Measurements from ENCODE around the gene FAM171A1.

Gene FAM171A1

GRCh38 chr10:15176269-15176668, 194.8 kb downstream of the FAM171A1 start:
- no peaks in the 10 kb centered on the region for H3K36me3 ChIP-seq (ENCODE audit: control insufficient read depth, insufficient read depth, low read length)
- H3K4me1 ChIP-seq (ENCODE audit: control insufficient read depth, insufficient read depth, low read length), result no peaks in the 10 kb centered on the region
- H3K4me3 ChIP-seq (ENCODE audit: low read length), result no peak overlapping the region

DNA sequence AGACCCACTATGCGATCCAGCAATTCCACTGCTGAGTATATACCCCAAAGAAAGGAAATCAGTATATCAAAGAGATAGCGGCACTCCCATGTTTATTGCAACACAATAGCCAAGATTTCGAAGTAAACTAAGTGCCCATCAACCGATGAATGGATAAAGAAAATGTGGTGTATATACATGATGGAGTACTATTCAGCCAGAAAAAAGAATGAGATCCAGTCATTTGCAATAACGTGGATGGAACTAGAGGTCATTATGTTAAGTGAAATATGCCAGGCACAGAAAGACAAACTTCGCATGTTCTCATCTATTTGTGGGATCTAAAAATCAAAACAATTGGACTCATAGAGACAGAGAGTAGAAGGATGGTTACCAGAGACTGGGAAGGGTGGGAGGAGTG, 195.5 kb downstream of the FAM171A1 start:
- H3K27me3 ChIP-seq (ENCODE audit: control insufficient read depth, insufficient read depth, low read length), result no peaks in the 10 kb centered on the region
- H3K4me3 ChIP-seq (ENCODE audit: low read length), result no peak overlapping the region
- no peak overlapping the region for H3K9ac ChIP-seq (ENCODE audit: low read length)

More at GRCh38 chr10:15176269-15176668, 194.8 kb downstream of the FAM171A1 start:
- no peaks in the 10 kb centered on the region for H3K9me3 ChIP-seq (ENCODE audit: control insufficient read depth, low read length)
- H3K9ac ChIP-seq (ENCODE audit: low read length), result no peak overlapping the region
- no peaks in the 10 kb centered on the region for H3K27me3 ChIP-seq (ENCODE audit: control insufficient read depth, insufficient read depth, low read length)

GRCh38 chr10:15172306-15172840, 198.7 kb downstream of the FAM171A1 start:
- H3K9me3 ChIP-seq (ENCODE audit: control insufficient read depth, low read length), result no peaks in the 10 kb centered on the region
- H3K9ac ChIP-seq (ENCODE audit: low read length), result no peak overlapping the region
- peaks cover 7% of the 10 kb centered on the region for H3K4me1 ChIP-seq (ENCODE audit: control insufficient read depth, insufficient read depth, low read length)
- H3K4me3 ChIP-seq (ENCODE audit: low read length), result no peak overlapping the region
- no peaks in the 10 kb centered on the region for H3K36me3 ChIP-seq (ENCODE audit: control insufficient read depth, insufficient read depth, low read length)
- H3K27me3 ChIP-seq (ENCODE audit: control insufficient read depth, insufficient read depth, low read length), result no peaks in the 10 kb centered on the region

More for the DNA sequence above, 195.5 kb downstream of the FAM171A1 start:
- Histone ChIP-seq H3K9me3 (ENCODE audit: control insufficient read depth, low read length) (no peaks in the 10 kb centered on the region), H3K36me3 (ENCODE audit: control insufficient read depth, insufficient read depth, low read length) (no peaks in the 10 kb centered on the region), H3K4me1 (ENCODE audit: control insufficient read depth, insufficient read depth, low read length) (no peaks in the 10 kb centered on the region)

GRCh38 chr10:15169555-15170401, 201.3 kb downstream of the FAM171A1 start:
- no peaks in the 10 kb centered on the region for H3K27me3 ChIP-seq (ENCODE audit: control insufficient read depth, insufficient read depth, low read length)
- no peaks in the 10 kb centered on the region for H3K36me3 ChIP-seq (ENCODE audit: control insufficient read depth, insufficient read depth, low read length)
- H3K9ac ChIP-seq (ENCODE audit: low read length), result no peak overlapping the region
- no peaks in the 10 kb centered on the region for H3K9me3 ChIP-seq (ENCODE audit: control insufficient read depth, low read length)
- peaks cover 16% of the 10 kb centered on the region for H3K4me1 ChIP-seq (ENCODE audit: control insufficient read depth, insufficient read depth, low read length)
- no peak overlapping the region for H3K4me3 ChIP-seq (ENCODE audit: low read length)

- Histone ChIP-seq H3K4me3 (ENCODE audit: low read length) (no peak overlapping the region), H3K4me1 (ENCODE audit: control insufficient read depth, insufficient read depth, low read length) (peaks cover 16% of the 10 kb centered on the region), H3K36me3 (ENCODE audit: control insufficient read depth, insufficient read depth, low read length) (no peaks in the 10 kb centered on the region), H3K27me3 (ENCODE audit: control insufficient read depth, insufficient read depth, low read length) (no peaks in the 10 kb centered on the region), H3K9ac (ENCODE audit: low read length) (no peak overlapping the region), H3K9me3 (ENCODE audit: control insufficient read depth, low read length) (no peaks in the 10 kb centered on the region)
Measured at GRCh38 chr10:15168786-15169554, 202.1 kb downstream of the FAM171A1 start.

GRCh38 chr10:15168291-15168785, 202.8 kb downstream of the FAM171A1 start, which contains the start of gene NMT2:
NMT2 (minus strand) TSS chr10:15168693; CDS start chr10:15168612, 81 bp downstream.
- Histone ChIP-seq H3K36me3 (ENCODE audit: control insufficient read depth, insufficient read depth, low read length) (no peaks in the 10 kb centered on the region), H3K4me3 (ENCODE audit: low read length) (peak within 1 kb of the TSS; percentile 27), H3K9me3 (ENCODE audit: control insufficient read depth, low read length) (no peaks in the 10 kb centered on the region), H3K4me1 (ENCODE audit: control insufficient read depth, insufficient read depth, low read length) (peaks cover 16% of the 10 kb centered on the region), H3K9ac (ENCODE audit: low read length) (peak within 1 kb of the TSS; percentile 73), H3K27me3 (ENCODE audit: control insufficient read depth, insufficient read depth, low read length) (no peaks in the 10 kb centered on the region)

DNA sequence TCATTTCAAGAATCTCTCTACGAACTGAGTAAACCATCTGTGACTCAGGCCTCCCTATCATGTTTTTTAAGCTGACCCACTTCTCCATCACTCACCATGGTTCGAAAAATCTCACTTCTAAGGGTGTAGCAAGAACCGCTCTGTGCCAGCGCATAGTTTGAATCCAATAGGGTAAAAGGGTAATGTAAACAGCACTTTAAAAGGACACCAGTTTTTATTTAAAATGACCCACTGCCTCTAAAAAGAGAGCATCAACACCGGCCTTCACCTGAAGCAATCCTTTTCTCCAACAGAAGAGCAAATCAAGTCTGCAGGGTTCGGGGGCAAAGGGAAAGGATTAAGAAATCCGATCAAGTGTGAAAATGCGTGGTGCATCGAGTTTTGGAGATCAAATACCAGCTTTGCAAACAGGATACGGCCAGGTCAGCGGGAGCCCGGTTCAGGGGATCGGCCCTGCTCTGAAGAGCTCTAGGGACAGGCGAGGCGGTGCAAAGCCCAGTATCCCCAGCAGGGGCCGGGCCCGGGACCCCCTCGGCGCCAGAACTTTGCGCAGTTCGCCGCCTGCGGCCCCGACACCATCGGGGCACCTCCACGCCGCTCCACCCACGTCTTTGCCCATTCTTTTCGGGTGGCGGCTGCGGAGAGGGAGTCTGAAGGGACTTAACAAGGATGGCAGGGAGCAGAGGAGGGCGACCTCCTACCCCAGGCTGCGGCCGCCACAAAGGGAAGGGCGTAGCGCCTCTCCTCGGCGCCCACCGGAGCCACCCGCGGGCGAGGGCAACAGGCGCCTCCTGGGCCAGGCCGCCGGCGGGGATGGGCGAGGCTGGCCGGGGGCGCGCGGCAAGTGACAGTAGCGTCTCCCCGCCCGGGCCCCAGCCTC, 203.4 kb downstream of the FAM171A1 start:
- Histone ChIP-seq H3K9me3 (ENCODE audit: control insufficient read depth, low read length) (no peaks in the 10 kb centered on the region), H3K4me1 (ENCODE audit: control insufficient read depth, insufficient read depth, low read length) (peaks cover 16% of the 10 kb centered on the region), H3K36me3 (ENCODE audit: control insufficient read depth, insufficient read depth, low read length) (no peaks in the 10 kb centered on the region), H3K4me3 (ENCODE audit: low read length) (peak overlapping the region; percentile 27), H3K27me3 (ENCODE audit: control insufficient read depth, insufficient read depth, low read length) (no peaks in the 10 kb centered on the region), H3K9ac (ENCODE audit: low read length) (peak overlapping the region; percentile 73)

DNA sequence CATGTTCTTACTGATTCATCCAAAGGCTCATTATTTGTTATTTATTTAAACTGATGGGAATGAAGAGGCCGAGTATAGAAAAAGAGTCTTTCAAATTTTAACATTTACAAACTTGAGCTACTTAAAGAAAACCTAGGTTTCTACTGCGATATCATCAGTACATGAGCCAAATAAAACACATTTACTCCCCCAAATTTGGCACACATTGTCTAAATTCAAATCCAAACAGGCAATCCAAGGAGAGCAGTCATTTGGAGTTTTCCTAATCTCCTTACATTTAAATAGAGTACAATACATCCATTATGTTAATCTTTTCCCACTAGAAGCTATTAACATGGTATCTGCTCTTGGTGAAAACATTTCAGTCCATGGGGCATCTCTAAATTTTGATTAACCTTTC, 204.8 kb downstream of the FAM171A1 start:
- Histone ChIP-seq H3K36me3 (ENCODE audit: control insufficient read depth, insufficient read depth, low read length) (no peaks in the 10 kb centered on the region), H3K4me1 (ENCODE audit: control insufficient read depth, insufficient read depth, low read length) (peaks cover 16% of the 10 kb centered on the region), H3K9ac (ENCODE audit: low read length) (no peak overlapping the region), H3K27me3 (ENCODE audit: control insufficient read depth, insufficient read depth, low read length) (no peaks in the 10 kb centered on the region), H3K4me3 (ENCODE audit: low read length) (no peak overlapping the region), H3K9me3 (ENCODE audit: control insufficient read depth, low read length) (no peaks in the 10 kb centered on the region)

DNA sequence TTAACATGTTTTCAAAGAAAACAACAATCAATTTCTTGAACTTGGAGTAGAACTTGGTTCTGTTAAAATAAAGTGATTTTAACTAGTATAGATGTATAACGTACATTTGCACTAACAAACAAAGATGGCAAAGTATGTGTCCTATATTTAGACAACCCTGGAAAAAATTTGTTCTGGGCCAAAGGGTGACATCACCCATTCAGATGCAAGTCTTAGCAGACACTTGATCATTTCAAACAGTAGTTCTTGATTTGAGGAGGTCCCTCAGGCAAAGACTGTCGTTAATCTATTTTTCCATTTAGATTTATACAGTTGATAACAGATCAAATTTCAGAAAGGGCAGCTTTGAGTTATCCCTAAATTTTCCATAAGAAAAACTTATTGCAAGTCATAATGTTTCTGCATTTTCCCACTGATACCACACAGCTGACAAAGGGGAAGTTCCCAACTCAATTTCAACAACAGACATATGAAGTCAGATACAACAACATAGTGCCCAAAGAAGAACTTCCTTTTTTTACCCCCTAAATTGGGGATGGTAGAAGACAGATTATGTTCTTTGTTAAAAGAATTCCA, 207.7 kb downstream of the FAM171A1 start:
- Histone ChIP-seq H3K36me3 (ENCODE audit: control insufficient read depth, insufficient read depth, low read length) (no peaks in the 10 kb centered on the region), H3K4me1 (ENCODE audit: control insufficient read depth, insufficient read depth, low read length) (peaks cover 14% of the 10 kb centered on the region), H3K9ac (ENCODE audit: low read length) (no peak overlapping the region), H3K4me3 (ENCODE audit: low read length) (no peak overlapping the region), H3K9me3 (ENCODE audit: control insufficient read depth, low read length) (no peaks in the 10 kb centered on the region), H3K27me3 (ENCODE audit: control insufficient read depth, insufficient read depth, low read length) (no peaks in the 10 kb centered on the region)

Data from mucosa of stomach (tissue), 1 donor.